HG02943 (cell line): Measurements from ENCODE around the gene MMRN2.
"Not testable (repeated sequence)": the region's sequence is repeated elsewhere in the genome, so short reads cannot be mapped to it uniquely, and the experiment has no call there.

Experiments used
- ATAC-seq: cut with Tn5 transposase; IDR thresholded peaks from one replicate; pipeline ENCODE4 v1.9.1; 2021; ENCODE audit warnings: mild to moderate bottlenecking, low read depth, moderate library complexity; ENCODE audit not compliant: unreplicated experiment

Gene MMRN2

GRCh38 chr10:86958116-86958900 lies 893 bp upstream of the MMRN2 start, which contains the start of gene SNCG:
Gene SNCG, plus strand, starts transcription at chr10:86958599. Its CDS starts 99 bp downstream, at chr10:86958698.
- ATAC-seq, result no peak

DNA sequence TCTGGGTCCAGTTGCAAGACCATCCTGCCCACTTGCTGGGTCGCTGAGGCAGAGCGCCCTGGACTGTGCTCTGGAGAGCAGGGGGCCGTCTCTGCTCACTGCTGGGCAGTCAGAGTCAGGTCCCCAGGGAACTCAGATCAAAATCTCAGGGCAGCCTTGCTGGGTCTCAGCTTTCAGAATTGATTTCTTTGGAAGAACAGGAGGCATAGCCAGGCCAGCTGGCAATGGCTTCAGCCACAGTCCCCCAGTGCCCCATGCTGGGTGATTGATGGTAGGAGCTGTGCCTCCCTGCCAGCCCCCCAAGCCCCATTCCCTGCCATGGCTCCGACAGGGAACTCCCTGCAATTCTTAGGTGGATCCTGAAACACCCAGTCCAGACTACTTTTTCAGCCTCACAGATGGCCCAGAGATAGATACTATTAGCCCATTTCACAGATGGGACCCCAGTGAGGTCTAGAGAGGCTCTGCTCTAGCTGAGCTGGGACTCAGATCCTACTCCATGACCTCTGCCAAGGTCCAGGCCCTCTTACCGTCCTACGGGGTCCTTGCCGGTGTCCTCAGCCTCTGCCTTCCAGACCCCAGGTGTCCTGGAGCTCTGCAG lies 467 bp downstream of the MMRN2 start:
- ATAC-seq, result no peak

DNA sequence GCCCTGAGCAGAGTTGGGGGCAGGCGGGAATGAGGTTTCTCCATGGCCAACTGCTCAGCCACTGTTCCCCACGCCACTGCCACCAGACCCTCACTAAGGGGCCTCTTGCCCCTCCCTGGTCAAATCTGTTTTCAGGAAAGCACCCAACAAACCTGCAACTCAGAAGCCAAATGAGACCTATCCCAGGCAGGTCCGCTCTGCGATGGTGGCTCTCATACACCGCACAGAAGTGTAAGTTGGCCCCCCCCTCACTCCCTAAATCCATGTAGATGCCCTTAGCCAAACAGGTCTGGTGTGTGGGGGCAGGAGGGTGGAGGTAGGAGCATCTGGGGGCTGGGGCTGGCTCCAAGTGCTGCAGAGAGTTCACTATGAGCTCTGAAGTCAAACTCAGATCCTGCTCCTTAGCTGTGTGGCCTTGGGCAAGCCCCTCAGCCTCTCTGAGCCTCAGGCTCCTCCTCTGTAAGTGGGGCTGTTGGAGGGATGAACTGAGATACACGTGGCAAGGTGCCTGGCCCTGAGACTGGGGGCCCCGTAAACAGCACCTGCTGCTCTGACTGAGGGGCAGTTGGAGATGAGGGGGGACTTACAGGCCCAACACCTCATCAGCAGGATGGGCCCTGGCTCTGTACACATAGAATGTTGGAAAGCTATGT lies 1.1 kb downstream of the MMRN2 start:
- no peak for ATAC-seq

DNA sequence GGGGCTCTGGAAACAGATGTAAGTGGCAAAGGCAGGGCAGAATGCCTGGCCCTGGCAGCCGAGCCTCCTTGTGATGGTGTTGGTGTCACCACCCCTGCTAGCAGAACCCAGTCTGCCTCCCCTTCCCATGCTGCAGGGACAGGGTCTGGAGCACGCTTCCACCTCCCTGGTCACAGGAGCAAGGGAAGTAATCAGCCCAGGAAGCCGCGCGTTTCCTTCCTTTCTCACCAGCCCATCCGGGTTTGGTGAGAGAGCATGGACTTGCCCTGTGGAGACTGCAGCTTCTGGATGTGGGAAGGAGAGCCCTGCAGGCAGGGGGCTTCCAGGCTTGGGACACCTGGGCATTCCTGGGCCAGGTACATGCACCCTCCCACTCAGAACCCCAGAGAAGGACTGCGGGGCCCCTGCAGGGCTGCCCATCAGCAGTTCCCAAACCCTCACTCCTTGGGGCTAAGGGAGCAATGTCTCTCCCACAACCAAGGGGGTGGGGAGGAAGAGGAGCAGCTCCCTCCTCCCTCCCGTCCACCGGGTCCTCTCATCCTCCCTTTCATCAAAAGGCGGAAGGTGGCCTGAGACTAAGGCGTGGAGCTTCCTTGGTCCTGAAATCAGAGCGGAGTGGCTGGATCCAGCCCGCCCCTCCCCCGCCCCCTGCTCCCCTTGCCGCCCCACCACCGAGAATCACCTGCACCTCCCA lies 1.8 kb downstream of the MMRN2 start:
- ATAC-seq, result no peak

DNA sequence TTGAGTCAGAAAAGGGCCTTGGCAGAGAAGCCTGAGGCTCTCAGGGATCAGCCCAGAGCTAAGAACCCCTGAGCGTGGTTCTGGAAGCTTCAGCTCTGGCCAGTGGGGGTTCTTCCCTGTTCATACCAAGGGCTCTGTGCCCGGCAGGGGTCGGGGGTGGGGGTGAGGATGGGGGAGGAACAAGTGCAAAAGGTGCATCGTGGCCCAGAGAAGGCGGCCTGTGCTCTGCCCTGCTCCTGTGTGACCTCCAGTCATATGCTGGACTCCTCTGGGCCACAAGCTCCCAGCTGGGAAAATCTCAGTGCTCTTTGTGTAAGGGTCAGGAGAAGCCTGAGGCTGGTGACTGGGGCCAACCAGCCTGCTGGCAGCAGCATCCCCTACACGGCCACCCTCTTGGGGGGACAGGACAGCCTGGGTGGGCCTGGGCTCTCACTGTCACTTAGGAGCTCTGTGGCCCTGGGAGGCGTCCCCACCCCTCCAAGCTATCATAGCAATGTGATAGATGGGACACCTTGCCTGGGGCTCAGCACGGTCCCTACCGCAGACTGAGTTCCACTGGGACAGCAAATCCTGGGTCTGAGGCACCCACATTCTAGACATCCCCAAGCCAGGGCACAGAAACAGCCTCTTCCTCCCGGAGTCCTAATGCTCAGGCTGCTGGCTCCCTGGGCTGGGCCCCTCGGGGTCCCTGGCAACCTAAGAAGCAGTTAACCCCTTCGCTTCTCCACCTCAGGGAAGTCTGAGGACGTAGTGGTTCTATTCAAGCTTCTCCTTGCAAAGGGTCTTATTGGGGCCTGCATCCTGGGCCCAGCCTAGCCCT lies 2.5 kb downstream of the MMRN2 start:
- no peak for ATAC-seq

GRCh38 chr10:86953747-86954680 lies 3.4 kb downstream of the MMRN2 start:
- no peak for ATAC-seq

GRCh38 chr10:86952697-86953096 lies 4.7 kb downstream of the MMRN2 start:
- not testable (repeated sequence) for ATAC-seq

DNA sequence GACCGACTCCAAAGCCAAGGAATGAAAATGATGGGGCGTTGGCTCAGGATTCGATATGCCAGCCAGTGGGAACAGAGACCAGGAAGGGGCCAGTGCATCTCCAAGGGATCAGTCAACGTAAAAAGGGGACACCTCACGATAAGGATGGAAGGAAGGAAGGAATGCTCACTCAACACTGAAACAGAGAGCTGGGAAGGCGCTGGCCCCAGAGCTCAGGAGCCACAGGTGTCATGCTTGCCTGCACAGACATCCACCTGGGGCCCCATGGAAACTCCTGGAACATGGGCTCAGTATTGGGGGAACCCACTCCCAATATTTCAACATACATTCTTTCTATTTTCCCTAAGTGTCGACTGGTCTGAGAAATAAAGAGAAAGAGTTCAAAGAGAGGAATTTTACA lies 5.3 kb downstream of the MMRN2 start:
- ATAC-seq, result no peak

DNA sequence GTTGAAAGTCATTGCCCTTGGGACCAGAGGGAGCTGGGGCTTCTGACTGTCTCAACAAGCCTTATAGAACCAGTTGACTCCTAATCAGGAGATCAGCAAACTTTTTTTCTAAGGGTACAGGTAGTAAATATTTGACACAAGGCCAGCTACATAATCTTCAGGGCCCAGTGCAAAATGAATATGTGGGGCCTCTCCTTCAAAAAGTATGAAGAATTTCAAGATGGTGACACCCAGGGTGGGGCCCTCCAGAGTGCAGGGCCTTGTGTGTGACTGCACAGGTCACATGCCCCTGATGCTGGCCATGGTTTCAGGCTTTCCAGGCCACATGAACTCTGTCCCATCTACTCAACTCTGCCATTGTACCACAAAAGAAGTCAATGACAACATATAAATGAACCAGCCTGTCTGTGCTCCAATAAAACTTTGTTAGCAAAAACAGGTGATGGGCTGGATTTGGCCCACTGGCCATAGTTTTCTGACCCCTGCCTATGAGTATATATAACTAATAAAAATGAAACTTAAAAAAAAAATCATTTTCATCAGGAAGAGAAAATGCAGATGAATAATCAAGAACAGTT lies 6.1 kb downstream of the MMRN2 start:
- no peak for ATAC-seq

DNA sequence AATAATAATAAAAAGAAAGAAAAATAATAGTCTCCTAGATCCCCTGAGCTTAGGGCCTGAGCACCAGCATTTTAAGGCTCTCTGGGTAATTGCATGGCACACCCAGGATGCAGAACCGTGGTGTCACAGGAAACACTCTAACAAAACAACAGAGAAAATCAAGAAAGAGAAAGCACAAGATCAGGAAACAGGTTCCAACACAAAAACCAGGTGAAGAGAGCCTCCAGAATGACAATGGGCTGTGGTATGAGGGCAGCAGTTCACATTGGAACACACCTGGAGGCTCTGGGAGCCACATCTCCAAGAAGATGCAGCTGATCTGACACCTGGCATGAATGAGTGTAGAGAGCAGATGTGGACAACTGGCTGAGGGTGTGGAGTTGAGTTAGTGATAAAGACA lies 7.1 kb downstream of the MMRN2 start:
- ATAC-seq, result no peak

- not testable (repeated sequence) for ATAC-seq
Measured at GRCh38 chr10:86947806-86948205, 9.6 kb downstream of the MMRN2 start.

- ATAC-seq, result no peak
Measured at GRCh38 chr10:86946213-86947155, 10.9 kb downstream of the MMRN2 start.

- no peak for ATAC-seq
Measured at GRCh38 chr10:86945361-86946212, 11.8 kb downstream of the MMRN2 start.

DNA sequence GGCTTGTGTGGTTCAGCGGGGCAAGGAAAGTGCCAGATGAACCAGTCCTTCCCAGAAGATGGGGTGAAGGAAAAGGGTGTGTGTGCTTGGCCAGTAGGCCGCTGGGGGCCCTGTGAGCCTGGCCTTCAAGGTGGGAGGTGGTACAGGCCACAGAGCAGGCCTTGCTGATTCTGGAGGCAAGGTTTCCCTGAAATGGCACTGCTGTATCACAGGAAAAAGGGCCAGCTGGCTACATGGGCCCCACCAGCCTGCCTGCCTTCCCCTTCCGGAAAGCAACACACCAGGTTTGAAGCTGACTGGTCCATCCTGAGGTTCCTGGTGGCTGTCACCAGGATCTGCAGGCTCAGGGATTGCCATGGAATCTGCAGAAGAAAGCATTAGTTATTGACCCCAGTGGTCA lies 12.5 kb downstream of the MMRN2 start:
- no peak for ATAC-seq

GRCh38 chr10:86944471-86944870 lies 12.9 kb downstream of the MMRN2 start:
- no peak for ATAC-seq

DNA sequence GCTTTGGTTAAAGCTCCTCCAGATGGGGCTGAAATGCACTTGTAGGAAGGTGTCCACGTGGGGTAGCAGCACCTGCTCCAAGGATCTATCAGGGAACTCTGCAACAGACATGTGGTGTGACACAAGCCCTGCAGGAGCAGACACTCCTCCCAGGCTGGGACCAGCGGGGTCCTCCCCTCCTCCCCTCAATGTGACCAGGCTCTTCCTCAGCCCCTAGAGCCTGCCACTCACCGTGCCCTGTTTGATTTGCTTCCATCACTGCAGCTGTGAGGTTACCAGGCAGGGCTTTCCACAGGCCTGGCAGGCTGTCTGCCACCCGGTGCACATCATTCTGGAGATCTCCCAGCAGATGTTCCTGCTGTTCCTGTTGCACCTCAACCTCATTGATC lies 13.4 kb downstream of the MMRN2 start:
- no peak for ATAC-seq
